ENCODE measurements around the gene PLXDC1.

DNA sequence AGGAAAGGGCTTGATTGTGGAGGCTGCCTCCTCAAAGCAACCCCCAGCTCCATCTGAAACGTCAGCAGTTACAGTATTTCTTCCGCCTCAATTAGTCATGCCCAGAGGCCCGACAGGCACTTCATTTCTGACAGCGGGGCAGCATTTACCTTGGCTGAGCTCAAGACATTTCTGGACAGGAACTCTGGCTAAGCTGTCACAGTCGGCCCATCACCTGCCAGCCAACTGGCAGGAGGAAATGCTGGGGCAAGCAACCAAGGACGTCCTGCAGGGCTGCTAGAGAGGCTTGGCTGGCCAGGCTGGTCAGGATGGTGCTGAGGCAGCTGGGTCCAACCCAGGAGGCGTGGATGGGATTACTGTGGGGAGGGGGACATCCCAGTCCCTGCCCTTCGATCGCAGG is 27.8 kb downstream of the PLXDC1 start:
- TF ChIP-seq, protein P1, sequence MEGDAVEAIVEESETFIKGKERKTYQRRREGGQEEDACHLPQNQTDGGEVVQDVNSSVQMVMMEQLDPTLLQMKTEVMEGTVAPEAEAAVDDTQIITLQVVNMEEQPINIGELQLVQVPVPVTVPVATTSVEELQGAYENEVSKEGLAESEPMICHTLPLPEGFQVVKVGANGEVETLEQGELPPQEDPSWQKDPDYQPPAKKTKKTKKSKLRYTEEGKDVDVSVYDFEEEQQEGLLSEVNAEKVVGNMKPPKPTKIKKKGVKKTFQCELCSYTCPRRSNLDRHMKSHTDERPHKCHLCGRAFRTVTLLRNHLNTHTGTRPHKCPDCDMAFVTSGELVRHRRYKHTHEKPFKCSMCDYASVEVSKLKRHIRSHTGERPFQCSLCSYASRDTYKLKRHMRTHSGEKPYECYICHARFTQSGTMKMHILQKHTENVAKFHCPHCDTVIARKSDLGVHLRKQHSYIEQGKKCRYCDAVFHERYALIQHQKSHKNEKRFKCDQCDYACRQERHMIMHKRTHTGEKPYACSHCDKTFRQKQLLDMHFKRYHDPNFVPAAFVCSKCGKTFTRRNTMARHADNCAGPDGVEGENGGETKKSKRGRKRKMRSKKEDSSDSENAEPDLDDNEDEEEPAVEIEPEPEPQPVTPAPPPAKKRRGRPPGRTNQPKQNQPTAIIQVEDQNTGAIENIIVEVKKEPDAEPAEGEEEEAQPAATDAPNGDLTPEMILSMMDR (IDR thresholded peaks at IDR 0.05; ENCODE audit: low read depth, low read length, poor library complexity, severe bottlenecking) = no peak
- no peak for TF ChIP-seq EZH2phosphoT487 (IDR thresholded peaks at IDR 0.05; ENCODE audit: borderline replicate concordance, low read length)
